GM18517 (cell line): ENCODE data around the gene TBCK.
A peak's percentile ranks its signal among the peaks of the same experiment; 100 is the strongest.

Experiments used
- ATAC-seq: cut with Tn5 transposase; IDR thresholded peaks from one replicate; pipeline ENCODE4 v1.9.1; 2021; ENCODE audit warnings: mild to moderate bottlenecking, moderate library complexity; ENCODE audit not compliant: unreplicated experiment

Gene TBCK

DNA sequence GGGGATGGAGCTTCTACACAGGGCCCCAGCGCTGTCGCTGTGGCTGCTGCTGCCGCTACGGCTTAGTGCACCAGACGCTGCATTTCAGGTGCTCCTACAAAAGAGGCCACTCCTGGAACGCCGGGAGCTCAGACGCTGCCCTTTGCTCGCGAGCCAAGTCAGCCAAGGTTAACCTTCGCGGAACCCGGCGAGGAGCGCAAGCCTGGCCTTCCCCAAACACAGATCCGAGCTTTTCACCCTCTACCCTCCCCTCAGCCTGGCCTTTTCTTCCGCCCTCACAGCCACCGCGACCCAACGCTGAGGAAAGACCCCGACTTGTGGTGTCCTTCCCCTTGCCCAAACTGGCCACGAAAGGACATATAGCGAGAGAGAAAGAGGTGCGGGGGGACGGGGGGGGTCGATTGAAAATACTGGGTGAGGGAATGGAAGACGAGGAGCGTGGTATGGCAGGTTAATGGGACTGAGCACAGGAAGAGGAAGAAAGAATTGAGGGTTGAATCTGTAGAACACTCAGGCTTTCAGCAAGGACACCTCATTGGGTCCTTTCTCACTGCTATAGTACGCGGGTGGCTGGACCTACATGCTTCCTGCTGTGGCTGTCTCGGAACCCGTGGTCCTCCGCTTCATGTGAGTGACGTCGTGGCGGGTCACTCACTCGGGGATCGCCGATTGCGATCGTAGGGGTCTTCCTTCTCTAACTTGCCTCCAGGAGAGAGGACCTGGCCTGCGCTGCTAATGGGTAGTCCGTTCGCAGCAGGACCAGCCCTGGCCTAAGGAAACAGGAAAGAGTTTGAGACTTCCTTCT is at the start of gene TBCK, which contains the start of gene AIMP1:
TSS of gene TBCK (minus strand) at position 242 of the 805 bp plus-strand sequence. CDS start 7,249 bp downstream, outside the sequence.
TSS of gene AIMP1 (plus strand) at position 583 of the 805 bp plus-strand sequence. CDS start 8,460 bp downstream, outside the sequence.
- peak; percentile 81 for ATAC-seq

DNA sequence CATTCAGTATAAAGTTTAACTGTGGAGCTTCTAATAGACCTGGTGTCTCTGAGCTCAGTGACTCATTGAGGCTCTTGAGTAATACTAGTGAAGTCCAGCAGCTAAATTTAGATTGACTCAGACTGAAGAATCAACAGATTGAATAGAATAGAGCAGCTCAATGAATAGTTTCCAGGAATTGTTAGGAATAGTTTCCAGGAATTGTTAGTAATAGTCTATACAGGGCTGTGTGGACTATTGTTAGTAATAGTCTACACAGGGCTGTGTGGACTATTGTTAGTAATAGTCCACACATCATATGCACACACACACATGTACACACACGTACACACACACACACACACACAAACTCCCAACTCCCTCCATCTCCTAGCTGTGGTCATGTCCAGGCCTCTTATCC is 49.6 kb upstream of the TBCK start:
- ATAC-seq: no peak

DNA sequence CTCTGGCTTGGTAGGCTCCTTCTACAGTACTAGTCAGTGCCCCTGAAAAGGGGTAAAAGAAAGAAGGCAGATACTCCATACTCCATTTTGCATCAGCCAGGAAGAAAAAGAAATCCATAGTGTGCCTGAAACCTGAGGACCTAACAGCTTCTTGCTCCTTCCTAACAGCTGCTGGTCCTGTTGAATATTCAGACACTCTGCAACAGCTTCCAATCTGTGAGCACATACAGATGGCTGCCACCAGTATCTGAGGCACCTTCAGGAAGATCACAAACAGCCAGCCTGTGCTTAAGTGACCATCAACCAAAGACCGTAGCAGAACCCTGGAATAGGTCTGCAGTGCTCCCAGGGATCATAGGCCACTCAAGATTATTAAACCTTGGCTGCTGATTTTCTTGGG is 48.3 kb upstream of the TBCK start:
- ATAC-seq: no peak

DNA sequence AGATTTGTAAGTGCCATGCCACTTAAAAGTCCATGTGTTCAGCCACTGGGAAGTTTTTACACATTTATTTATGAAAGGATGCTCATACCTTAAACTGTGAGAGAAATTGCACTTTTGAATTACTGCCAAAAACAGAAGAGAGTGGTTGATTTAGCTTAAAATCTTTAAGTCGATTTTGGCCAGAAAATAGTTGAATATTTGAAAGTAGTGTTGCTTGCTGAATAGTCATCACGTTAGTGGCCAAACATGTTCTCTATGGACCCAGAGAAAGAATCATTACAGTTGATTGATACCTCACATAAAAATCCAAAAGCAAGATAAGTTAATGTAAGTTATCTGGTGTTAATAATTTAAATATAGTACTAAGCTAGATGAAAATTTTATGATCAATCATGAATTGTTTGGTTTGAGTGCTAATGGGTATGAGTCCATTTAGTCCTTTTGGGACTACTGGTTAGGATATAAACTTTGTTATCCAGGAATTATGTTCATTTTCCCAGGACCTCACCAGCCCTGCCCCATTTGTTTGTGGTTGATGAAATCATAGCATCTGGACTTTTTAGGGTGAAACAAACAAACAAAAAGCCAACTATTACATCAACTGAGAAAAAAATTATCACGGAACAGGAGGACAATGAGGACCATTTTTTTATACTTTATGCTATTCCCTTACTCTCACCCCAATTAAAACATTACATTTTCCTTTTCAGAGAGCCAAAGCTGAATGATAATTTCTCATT is 46.2 kb upstream of the TBCK start:
- no peak for ATAC-seq

DNA sequence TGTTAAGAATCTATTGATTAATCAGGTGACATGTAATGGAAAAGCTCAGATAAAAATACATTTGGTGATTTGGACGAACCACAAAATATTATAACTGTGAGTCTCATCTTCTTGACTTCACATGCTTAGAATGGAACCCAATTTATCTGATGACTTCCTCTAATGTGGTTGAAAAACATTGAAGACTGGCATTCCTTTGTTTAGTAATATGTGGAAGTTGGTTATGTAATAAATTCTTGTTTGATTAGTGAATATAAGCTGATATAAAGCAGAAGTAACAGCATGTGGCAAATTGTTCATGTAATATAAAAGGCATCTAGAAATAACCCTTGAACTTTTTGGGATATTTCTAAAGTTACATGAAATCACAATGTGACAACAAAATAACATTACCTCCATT is 42.9 kb upstream of the TBCK start:
- ATAC-seq: no peak

DNA sequence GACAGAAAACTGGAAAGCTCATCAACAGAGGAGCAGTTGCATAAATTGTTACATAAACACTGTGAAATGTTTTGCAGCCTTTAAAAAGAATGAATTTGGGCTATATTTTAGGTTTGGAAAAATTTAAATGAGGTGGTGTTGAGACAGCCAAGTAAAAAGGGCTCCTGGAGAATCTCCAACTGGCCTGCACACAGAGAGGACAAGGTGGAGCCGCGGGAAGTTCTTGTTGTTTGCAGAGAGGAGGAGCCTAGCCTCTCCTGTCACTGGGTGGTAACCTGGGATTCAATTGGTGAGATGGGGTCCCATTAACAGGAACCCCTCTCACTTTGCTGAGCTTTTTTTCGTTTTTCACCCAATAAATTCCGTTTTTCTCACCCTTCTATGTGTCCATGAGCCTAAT is 39.2 kb upstream of the TBCK start:
- ATAC-seq: no peak

DNA sequence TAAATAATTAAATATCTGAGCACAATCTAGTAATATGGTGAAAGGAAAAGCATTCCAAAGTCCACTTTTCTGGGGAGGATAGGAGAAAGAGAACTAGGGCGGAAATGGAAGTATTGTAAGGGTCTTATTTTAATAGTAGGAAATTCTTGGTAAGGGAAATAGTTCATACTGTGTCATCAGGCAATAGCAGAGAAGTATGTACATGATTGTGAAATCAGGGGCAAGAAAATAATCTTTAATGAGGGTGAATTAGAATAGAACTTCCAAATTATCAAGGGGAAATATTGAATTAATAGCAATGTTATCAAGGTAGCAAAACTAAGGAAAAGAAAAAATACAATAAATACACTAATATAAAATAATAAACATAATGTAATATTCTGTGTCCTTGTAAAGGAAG is 37.8 kb upstream of the TBCK start:
- ATAC-seq: no peak

DNA sequence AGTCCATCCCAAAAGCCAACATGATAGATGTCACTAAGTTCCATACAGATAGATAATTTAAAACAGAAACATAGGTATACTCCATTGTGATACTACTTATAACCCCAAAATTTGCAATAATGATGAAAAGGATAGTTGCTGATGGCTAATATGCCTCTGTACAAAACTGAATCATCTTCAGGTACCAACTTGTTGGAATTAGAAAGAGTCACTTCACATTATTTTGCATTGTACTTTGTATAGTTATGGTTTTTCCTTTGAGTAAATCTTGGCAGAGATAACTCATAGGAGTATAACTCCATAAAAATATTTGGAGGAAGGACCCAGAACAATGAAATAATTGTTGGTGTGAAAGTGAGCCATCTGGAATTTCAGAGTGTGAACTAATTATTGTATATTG is 35.0 kb upstream of the TBCK start:
- ATAC-seq: no peak

DNA sequence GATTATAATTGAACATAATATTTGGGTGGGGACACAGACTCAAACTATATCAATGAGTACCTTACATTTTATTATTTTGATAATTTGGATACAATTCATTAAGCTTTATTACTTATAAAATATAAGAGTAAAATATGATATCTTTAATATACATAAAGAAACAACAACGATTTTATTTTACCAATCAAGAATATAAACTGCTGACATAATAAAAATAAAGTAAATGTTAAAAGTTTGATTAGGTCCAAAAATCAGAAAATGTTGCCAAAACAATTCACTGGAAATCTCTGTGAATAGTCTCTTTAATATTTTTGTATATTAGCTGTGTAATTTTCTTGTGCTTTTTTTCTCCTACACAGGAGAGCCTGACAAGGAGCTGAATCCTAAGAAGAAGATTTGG is 31.2 kb upstream of the TBCK start:
- no peak for ATAC-seq

DNA sequence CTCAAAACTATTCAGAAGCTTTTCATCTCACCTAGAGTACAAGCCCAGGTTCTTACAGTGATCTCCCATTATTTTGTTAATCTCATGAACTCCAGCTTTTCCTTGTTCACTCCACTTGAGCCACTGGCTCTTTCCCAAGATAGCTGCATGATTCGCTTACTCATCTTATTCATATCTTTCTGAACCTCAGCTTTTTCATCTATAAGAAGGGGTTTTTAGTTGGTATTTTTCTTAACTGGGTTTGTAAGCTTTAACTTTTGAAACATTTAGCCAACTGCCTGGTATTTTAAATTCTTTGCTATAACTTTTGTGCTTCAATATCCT is 28.6 kb upstream of the TBCK start:
- ATAC-seq: no peak

DNA sequence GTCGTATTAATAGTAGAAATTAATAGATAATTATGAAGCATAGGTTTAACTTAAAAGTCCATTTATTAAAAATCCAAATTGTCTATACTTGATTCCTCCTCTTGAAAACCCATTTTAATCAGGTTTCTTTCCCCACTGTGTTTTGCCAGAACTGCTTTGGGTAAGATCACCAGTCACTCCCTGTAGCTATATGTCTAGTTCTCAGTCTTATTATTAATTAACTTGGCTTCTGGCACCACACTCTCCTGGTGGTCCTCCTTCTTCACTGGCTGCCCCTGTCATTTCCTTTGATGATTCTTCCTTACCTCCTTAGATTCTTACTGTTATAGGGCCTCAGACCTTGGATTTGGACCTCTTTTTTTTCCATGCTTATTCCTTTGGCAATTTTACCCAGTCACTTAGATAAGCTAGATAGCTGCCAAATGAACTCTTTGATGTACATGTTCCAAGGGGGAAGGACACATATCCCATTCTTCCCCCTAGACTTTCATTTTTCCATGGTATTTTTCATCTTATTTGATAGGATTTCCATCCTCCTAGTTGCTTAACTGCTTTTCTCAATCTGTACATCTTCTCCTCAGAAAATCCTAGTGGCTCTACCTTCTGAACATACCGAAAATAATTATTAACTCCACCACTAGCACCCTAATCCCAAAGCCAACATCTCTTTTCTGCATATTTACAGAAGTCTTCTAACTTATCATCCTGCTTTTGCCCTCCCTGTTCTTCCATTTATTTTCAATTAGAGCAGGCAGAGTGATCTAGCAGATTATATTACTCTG is 28.0 kb upstream of the TBCK start:
- no peak for ATAC-seq

DNA sequence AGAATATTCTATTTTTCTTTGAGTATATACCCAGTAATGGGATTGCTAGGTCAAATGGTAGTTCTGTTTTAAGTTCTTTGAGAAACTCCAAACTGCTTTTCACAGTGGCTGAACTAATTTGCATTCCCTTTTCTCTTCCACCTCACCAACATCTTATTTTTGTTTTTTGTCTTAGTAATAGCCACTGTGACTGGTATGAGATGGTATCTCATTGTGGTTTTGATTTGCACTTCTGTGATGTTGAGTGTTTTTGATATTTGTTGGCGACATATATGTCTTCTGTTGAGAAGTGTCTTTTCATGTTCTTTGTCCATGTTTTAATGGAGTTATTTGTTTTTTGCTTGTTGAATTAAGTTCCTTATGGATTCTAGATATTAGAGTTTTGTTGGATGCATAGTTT is 24.8 kb upstream of the TBCK start:
- no peak for ATAC-seq

DNA sequence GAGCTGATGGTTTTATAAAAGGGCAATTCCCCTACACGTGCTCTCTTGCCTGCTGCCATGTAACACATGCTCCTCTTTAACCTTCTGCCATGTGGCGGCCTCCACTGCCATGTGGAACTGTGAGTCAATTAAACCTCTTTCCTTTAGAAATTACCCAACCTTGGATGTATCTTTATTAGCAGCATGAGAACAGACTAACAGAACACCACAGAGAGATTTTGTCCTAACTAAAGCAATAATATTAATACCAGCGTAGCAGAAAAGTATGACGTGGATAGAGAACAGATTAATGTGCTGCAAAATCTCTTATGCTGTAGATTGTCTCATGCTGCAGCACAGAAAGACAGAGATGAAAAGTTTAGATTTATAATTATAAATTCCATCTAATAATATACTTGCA is 23.4 kb upstream of the TBCK start:
- ATAC-seq: no peak

DNA sequence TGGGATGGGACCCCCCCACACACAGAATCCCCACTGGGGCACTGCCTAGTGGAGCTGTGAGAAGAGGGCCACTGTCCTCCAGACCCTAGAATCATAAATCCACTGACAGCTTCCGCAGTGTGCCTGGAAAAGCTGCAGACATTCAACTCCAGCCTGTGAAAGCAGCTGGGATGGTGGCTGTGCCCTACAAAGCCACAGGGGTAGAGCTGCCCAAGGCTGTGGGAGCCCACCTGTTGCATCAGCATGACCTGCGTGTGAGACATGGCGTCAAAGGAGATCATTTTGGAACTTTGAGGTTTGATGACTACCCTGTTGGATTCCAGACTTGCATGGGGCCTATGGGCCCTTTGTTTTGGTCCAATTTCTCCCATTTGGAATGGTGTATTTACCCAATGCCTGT is 22.7 kb upstream of the TBCK start:
- no peak for ATAC-seq

DNA sequence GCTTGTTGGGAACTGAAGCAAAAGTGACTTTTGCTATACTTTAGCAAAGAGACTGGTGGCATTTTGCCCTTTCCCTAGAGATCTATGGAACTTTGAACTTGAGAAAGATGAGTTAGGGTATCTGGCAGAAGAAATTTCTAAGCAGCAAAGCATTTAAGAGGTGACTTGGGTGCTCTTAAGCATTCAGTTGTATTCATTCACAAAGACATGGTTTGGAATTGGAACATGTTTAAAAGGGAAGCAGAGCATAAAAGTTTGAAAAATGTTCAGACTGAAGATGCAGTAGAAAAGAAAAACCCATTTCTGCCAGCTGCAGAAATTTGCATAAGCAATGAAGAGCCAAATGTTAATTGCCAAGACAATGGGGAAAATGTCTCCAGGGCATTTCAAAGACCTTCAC is 21.9 kb upstream of the TBCK start:
- no peak for ATAC-seq

DNA sequence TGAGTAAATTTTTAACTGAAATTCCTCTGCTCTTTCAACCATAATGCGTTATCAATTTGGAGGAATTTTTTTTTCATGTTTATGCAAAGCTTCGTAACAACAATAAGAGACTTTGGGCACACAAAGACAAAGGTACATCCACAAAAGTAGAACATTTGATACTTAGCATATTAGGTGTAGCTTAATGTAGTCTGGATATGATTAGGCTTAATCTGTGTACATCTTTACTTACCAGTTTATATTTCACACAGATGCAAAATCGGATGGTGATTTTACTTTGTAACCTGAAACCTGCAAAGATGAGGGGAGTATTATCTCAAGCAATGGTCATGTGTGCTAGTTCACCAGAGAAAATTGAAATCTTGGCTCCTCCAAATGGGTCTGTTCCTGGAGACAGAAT is 20.6 kb upstream of the TBCK start:
- no peak for ATAC-seq

DNA sequence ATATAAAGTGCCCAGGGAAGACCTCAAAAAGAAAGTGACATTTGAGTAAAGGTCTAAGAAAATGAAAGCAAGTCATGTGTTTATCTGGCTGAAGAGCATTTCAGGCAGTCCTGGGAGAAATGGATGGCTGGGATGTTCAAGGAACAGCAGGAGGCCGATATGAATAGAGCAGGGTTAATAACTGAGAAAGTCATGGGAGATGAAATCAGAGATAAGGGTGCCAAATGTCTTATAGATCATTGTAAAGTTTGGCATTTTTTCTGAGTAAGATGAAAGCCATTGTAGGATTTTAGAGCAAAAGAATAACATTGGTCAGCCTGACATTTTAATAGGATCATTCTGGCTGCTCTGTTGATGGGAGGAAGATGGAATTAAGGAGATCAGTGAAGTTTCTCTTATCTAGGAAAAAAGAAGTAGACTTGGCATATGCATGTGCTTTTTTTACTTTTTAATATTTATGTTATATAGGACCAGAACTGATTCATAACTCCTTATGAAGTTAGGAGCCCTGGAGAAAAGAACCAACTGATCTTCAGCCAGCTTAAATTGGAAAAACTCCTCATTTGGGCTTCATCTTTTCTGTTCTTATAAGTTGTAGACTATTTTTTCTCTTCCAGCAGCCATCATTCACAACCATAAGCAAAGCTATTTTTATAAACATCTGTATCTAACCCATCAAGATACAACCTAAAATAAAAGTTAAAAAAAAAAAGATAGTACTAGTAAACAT is 18.9 kb upstream of the TBCK start:
- no peak for ATAC-seq

DNA sequence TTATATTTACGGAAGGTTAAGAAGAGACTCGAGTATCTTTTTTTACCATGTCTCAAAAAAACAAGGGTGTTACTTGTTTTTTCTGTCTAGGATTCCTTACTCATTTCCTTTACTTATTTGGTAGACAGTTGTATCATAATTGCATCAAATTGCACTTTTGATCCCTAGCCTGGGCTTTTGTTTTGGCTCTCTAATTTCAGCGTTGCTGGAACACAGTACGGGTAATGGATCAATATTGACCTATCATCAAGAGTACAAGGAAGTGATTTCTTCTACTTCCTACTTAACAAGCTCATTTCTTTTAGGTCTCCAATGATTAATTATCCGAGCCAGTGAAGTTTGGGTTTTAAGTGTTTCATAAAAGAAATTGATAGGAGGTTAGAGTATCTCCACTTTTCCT is 17.2 kb upstream of the TBCK start:
- no peak for ATAC-seq

DNA sequence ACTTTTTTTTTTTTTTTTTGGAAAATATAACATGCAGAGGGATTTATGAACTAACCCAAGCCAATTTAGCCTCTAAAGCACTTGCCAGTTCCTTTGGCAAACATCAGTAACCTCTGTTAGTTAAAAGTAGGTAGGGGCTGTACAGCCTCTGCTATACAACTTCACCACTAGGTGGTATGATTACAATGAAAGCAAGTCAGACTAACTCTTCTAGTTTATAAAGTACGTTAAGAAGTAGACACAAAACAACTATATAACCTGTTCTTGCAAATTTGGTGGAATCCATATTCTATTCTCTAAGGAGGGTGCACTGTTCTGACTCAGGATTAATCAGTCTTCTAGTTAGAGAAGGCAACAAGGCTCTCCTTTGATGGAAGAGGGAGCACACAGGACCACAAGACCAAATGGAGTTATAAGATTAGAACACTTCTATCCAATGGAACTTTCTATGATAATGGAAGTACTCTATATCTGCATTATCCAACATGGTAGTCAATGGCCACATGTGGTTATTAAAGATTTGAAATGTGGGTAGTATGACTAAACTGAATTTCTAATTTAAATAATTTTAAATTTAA is 13.1 kb upstream of the TBCK start:
- ATAC-seq: peak; percentile 91

DNA sequence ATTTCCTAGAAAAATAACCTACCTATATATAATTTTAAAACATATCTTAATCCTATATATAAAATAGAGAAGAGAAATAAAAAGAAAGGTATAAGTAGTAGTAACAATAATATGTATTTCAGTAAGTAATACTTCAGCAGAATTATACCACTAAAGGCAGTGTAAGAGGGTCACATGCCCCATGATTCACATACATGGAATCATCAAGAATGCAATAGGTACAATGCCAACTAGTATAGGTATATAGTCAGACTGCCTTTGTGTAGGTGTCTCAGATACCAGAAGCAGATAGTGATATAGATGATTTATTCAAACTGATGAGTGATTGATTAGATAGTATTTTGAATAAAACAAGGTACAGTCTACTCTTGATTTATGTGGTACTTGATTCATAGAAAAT is 9.8 kb upstream of the TBCK start:
- ATAC-seq: no peak

DNA sequence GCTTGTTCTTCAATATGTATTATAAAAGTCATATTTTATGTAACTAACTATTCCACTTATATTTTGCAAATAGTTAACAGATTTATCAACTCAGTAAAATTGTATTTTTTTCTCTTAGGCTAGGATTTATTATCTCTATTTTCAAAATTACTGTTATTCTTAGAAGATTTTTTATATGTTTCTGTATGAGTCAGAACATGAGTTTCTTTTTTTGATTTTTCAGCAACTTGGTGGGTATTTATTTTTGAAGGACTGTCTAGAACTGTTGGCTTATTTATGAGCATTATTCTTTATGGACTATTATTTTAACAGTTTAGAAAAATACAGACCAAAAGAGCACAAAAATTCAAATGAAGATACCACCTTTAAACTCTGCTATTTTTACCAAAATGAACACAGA is 7.1 kb upstream of the TBCK start:
- ATAC-seq: no peak
